Testis (tissue), 3 donors: ENCODE data around the gene NXNL2. TPM values are rescaled to one million over a fixed set of nuclear protein-coding genes. Genes with fewer than 3 reads are reported as not detected.

Source experiments
- DNase-seq: peaks from one replicate; pipeline ENCODE4 v3.0.0-alpha.2; 2019
- H3K27ac ChIP-seq, 2 donors: fragments of 200-600 bp; sonication (generic); one replicate each; pipeline ENCODE4 v1.5.1; 2019
- H3K27me3 ChIP-seq: fragments of 200-600 bp; sonication (generic); one replicate; pipeline ENCODE4 v1.5.1; 2019
- H3K36me3 ChIP-seq: fragments of 200-600 bp; sonication (generic); one replicate; pipeline ENCODE4 v1.5.1; 2017; ENCODE audit warnings: low read depth; ENCODE audit errors: missing control alignments
- H3K4me1 ChIP-seq: fragments of 200-600 bp; sonication (generic); one replicate; pipeline ENCODE4 v1.5.1; 2019
- H3K4me3 ChIP-seq, 2 donors: fragments of 200-600 bp; sonication (generic); one replicate each; pipeline ENCODE4 v1.5.1; 2017 to 2019
- H3K9me3 ChIP-seq: fragments of 200-600 bp; sonication (generic); one replicate; pipeline ENCODE4 v1.5.1; 2017
- POLR2A ChIP-seq: fragments of 450-650 bp; IDR thresholded peaks from one replicate; pipeline ENCODE4 v1.6.1; 2017; ENCODE audit warnings: antibody characterized with exemption, mild to moderate bottlenecking, moderate library complexity
- WGBS, 2 donors: methylation state at CpG; one replicate each; pipeline ENCODE4 v1.1.5; 2018; 5-methylcytosine and 5-hydroxymethylcytosine counted together
- intact Hi-C: fragments of 100-400 bp; cut with DNase I; formaldehyde crosslinking; loops from one replicate; pipeline ENCODE4 v1.15.1; 2023; ENCODE audit warnings: low total_unique reads
- polyA plus RNA-seq: library from polyadenylated mRNA; stranded (reverse); fragments of 350-450 nt; fragmentation: Illumina TruSeq; extraction: RNeasy Lipid Tissue Mini Kit (QIAGEN cat#74804); gene quantifications from one replicate; pipeline ENCODE4 v1.2.3, GENCODE V29; 2014; ENCODE audit warnings: low read depth, low replicate concordance; ENCODE audit not compliant: insufficient read depth
- total RNA-seq, 2 donors: library from RNA; depleted of rRNA; stranded (reverse); fragments of >200 nt; gene quantifications; one replicate each; pipeline ENCODE4 v1.2.3, GENCODE V29; 2016
- TF ChIP-seq, protein P1 (sequence below), 3 experiments: fragments of 450-650 bp in 2 of 3; fragments of 200-600 bp in 1 of 3; sonication (generic) in 1 of 3; IDR thresholded peaks; one replicate each; pipeline ENCODE4 v1.5.1; 2016 to 2019; ENCODE audit warnings: antibody characterized with exemption in 3 of 3, mild to moderate bottlenecking in 2 of 3, moderate library complexity in 1 of 3

The NXNL2 gene
- total and polyA plus RNA-seq, 3 donors from 2014 or later: 1.5 to 2.8 (median 2.2) TPM

GRCh38 chr9:88521308-88521707 lies 13.7 kb upstream of the NXNL2 start:
- intact Hi-C loops: no loop called here
- H3K4me1 ChIP-seq: no peaks in the 10 kb centered on the region
- H3K36me3 ChIP-seq: no peaks in the 10 kb centered on the region
- TF ChIP-seq, protein P1, sequence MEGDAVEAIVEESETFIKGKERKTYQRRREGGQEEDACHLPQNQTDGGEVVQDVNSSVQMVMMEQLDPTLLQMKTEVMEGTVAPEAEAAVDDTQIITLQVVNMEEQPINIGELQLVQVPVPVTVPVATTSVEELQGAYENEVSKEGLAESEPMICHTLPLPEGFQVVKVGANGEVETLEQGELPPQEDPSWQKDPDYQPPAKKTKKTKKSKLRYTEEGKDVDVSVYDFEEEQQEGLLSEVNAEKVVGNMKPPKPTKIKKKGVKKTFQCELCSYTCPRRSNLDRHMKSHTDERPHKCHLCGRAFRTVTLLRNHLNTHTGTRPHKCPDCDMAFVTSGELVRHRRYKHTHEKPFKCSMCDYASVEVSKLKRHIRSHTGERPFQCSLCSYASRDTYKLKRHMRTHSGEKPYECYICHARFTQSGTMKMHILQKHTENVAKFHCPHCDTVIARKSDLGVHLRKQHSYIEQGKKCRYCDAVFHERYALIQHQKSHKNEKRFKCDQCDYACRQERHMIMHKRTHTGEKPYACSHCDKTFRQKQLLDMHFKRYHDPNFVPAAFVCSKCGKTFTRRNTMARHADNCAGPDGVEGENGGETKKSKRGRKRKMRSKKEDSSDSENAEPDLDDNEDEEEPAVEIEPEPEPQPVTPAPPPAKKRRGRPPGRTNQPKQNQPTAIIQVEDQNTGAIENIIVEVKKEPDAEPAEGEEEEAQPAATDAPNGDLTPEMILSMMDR (IDR thresholded peaks at IDR 0.05): no peak
- no peak for TF ChIP-seq POLR2A
- no peaks in the 10 kb centered on the region for H3K9me3 ChIP-seq
- no peaks in the 10 kb centered on the region for H3K27me3 ChIP-seq
- H3K27ac ChIP-seq: no peak overlapping the region
- no peak overlapping the region for H3K4me3 ChIP-seq
- no peak for DNase-seq
- WGBS, 2 donors: 55 to 64% methylated on average over 4 of the region's 4 CpGs

- TF ChIP-seq, protein P1 (IDR thresholded peaks at IDR 0.05): no peak
- no peak for TF ChIP-seq POLR2A
- no peaks in the 10 kb centered on the region for H3K4me1 ChIP-seq
These were observed 12.6 kb upstream of the NXNL2 start for GRCh38 chr9:88522360-88522759.

DNA sequence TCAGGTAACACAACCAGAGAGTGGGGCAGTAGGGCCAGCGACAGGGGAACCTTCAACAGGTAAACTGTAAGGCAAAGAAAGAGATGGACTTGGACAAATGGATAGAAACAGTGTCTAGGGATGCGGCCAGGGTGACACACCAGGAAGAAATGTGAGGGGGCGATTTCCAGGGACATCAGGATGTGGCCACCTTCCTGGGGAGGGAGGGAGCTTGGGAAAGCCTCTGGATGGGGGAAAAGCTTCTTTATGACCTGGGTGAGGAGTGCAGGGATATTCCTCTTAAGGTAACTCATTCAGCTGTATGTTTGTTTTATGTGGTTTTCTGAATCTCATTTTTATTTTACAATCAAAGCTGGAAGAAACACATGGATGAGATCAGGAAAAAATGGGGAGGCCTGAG lies 11.9 kb upstream of the NXNL2 start:
- no peak for DNase-seq
- H3K27ac ChIP-seq: no peak overlapping the region

More at GRCh38 chr9:88522360-88522759, 12.6 kb upstream of the NXNL2 start:
- no peak for DNase-seq
- Histone ChIP-seq H3K27ac (no peak overlapping the region), H3K27me3 (no peaks in the 10 kb centered on the region), H3K9me3 (no peaks in the 10 kb centered on the region), H3K4me3 (no peak overlapping the region), H3K36me3 (no peaks in the 10 kb centered on the region)
- 93 to 94% methylated on average over 4 of the region's 4 CpGs for WGBS, 2 donors
- intact Hi-C loops: no loop called here

GRCh38 chr9:88524911-88525310 lies 10.1 kb upstream of the NXNL2 start:
- Histone ChIP-seq H3K27me3 (no peaks in the 10 kb centered on the region), H3K4me1 (no peaks in the 10 kb centered on the region), H3K27ac (no peak overlapping the region), H3K4me3 (no peak overlapping the region), H3K36me3 (no peaks in the 10 kb centered on the region), H3K9me3 (no peaks in the 10 kb centered on the region)
- TF ChIP-seq, protein P1 (IDR thresholded peaks at IDR 0.05): no peak
- TF ChIP-seq POLR2A: no peak
- intact Hi-C loops: no loop called here
- WGBS, 2 donors: 89 to 90% methylated on average over 8 of the region's 8 CpGs
- DNase-seq: no peak

More for the DNA sequence above, 11.9 kb upstream of the NXNL2 start:
- Histone ChIP-seq H3K9me3 (no peaks in the 10 kb centered on the region), H3K27me3 (no peaks in the 10 kb centered on the region), H3K4me1 (no peaks in the 10 kb centered on the region), H3K36me3 (no peaks in the 10 kb centered on the region), H3K4me3 (no peak overlapping the region)
- TF ChIP-seq, protein P1 (IDR thresholded peaks at IDR 0.05): no peak
- TF ChIP-seq POLR2A: no peak
- WGBS, 2 donors: 92% methylated on average over 3 of the region's 3 CpGs
- intact Hi-C loops: no loop called here

- no peak for DNase-seq
- Histone ChIP-seq H3K27me3 (no peaks in the 10 kb centered on the region), H3K4me3 (no peak overlapping the region), H3K4me1 (no peaks in the 10 kb centered on the region), H3K27ac (no peak overlapping the region), H3K36me3 (no peaks in the 10 kb centered on the region), H3K9me3 (no peaks in the 10 kb centered on the region)
- WGBS, 2 donors: 84 to 90% methylated on average over 7 of the region's 7 CpGs
- TF ChIP-seq POLR2A: no peak
- TF ChIP-seq, protein P1 (IDR thresholded peaks at IDR 0.05): no peak
- intact Hi-C loops: no loop called here
These were observed 7.4 kb upstream of the NXNL2 start for GRCh38 chr9:88527618-88528017.
